ENCODE measurements around the gene RSPH9.

- no peak for TF ChIP-seq CTCF (conservative IDR thresholded peaks at IDR 0.05; ENCODE audit: low read depth, low read length)
- no peak for TF ChIP-seq EZH2 (IDR thresholded peaks at IDR 0.05; ENCODE audit: low read length, unreplicated experiment)
- TF ChIP-seq EZH2phosphoT487 (IDR thresholded peaks at IDR 0.05; ENCODE audit: borderline replicate concordance, low read length) = no peak
Observed at GRCh38 chr6:43648248-43648647, 3.4 kb downstream of the RSPH9 start.

Measured in PC-3 (cell line).